ENCODE data around the gene GSK3B.

DNA sequence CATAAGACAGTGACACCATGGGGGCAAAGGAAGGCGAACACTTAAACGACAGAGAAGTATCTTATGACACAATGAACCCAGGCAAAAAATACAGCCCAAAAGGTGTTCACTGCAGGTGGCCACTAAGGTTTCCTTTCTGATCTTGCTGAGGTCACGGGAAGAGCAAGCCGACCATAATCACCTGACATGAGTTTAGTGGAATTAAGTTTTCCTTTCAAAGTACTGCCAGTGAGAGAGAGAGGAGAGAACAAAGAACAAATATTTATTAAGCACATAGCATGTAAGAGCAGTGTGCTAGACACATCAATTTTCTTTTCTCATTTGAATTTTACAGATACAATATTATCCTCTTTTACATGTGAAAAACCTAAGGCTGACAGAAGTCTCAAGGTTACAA is 210.1 kb downstream of the GSK3B start:
- TF ChIP-seq, protein P1, sequence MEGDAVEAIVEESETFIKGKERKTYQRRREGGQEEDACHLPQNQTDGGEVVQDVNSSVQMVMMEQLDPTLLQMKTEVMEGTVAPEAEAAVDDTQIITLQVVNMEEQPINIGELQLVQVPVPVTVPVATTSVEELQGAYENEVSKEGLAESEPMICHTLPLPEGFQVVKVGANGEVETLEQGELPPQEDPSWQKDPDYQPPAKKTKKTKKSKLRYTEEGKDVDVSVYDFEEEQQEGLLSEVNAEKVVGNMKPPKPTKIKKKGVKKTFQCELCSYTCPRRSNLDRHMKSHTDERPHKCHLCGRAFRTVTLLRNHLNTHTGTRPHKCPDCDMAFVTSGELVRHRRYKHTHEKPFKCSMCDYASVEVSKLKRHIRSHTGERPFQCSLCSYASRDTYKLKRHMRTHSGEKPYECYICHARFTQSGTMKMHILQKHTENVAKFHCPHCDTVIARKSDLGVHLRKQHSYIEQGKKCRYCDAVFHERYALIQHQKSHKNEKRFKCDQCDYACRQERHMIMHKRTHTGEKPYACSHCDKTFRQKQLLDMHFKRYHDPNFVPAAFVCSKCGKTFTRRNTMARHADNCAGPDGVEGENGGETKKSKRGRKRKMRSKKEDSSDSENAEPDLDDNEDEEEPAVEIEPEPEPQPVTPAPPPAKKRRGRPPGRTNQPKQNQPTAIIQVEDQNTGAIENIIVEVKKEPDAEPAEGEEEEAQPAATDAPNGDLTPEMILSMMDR (optimal IDR thresholded peaks at IDR 0.05 in 1 of 3, IDR thresholded peaks at IDR 0.05 in 1 of 3, conservative IDR thresholded peaks at IDR 0.05 in 1 of 3; ENCODE audit: extremely low read depth in 1 of 3, insufficient read depth in 2 of 3, low read length in 3 of 3), result no peak
- TF ChIP-seq EZH2 (IDR thresholded peaks at IDR 0.05; ENCODE audit: low read length), result no peak
